Suprapubic skin (tissue), 4 donors: ENCODE measurements around the gene BAHCC1. TPM values are rescaled to one million over a fixed set of nuclear protein-coding genes. Genes with fewer than 3 reads are reported as not detected.

ENCODE experiments used
- DNase-seq, 2 donors: peaks; one replicate each; pipeline ENCODE4 v3.0.0-alpha.2; 2019; ENCODE audit warnings: low spot score in 2 of 2
- H3K27ac ChIP-seq: fragments of 200-600 bp; sonication (generic); one replicate; pipeline ENCODE4 v1.5.1; 2019
- H3K27me3 ChIP-seq: fragments of 200-600 bp; sonication (generic); one replicate; pipeline ENCODE4 v1.5.1; 2019
- H3K36me3 ChIP-seq: fragments of 200-600 bp; sonication (generic); one replicate; pipeline ENCODE4 v1.5.1; 2019
- H3K4me1 ChIP-seq: fragments of 200-600 bp; sonication (generic); one replicate; pipeline ENCODE4 v1.5.1; 2019
- H3K4me3 ChIP-seq: fragments of 200-600 bp; sonication (generic); one replicate; pipeline ENCODE4 v1.5.1; 2019; ENCODE audit warnings: mild to moderate bottlenecking
- H3K9me3 ChIP-seq: fragments of 200-600 bp; sonication (generic); one replicate; pipeline ENCODE4 v1.5.1; 2019
- CTCF ChIP-seq, 2 donors: fragments of 200-600 bp in 1 of 2; fragments of 450-650 bp in 1 of 2; sonication (generic) in 1 of 2; IDR thresholded peaks; one replicate each; pipeline ENCODE4 v1.5.1; 2016 to 2019; ENCODE audit warnings: antibody characterized with exemption in 2 of 2, mild to moderate bottlenecking in 1 of 2, moderate library complexity in 1 of 2
- EP300 ChIP-seq: sonication (generic); formaldehyde crosslinking; IDR thresholded peaks from one replicate; pipeline ENCODE4 v1.6.1; 2017; ENCODE audit warnings: antibody characterized with exemption
- POLR2A ChIP-seq, 2 donors: fragments of 450-650 bp; IDR thresholded peaks; one replicate each; pipeline ENCODE4 v1.6.1; 2017; ENCODE audit warnings: antibody characterized with exemption in 2 of 2, mild to moderate bottlenecking in 2 of 2, moderate library complexity in 2 of 2
- POLR2AphosphoS5 ChIP-seq, 3 donors: sonication (generic); formaldehyde crosslinking; IDR thresholded peaks; one replicate each; pipeline ENCODE4 v1.6.1; 2017; ENCODE audit warnings: antibody characterized with exemption in 3 of 3
- WGBS: methylation state at CpG from one replicate; pipeline ENCODE4 v1.1.5; 2018; 5-methylcytosine and 5-hydroxymethylcytosine counted together
- total RNA-seq, 4 donors: library from RNA; depleted of rRNA; stranded (reverse); fragments of >200 nt; gene quantifications; one replicate each; pipeline ENCODE4 v1.1.0, GENCODE V29; 2016

BAHCC1 gene
- total RNA-seq, 4 donors from 2014 or later: 4.5 to 19.3 (median 12.2) TPM

GRCh38 chr17:81395600-81396277 is 482 bp downstream of the BAHCC1 start:
- H3K36me3 ChIP-seq: no peaks in the 10 kb centered on the region
- TF ChIP-seq POLR2AphosphoS5 (IDR thresholded peaks at IDR 0.05): peak in 1 of 3 donors; percentile 8
- TF ChIP-seq POLR2A (IDR thresholded peaks at IDR 0.05): no peak
- TF ChIP-seq CTCF (IDR thresholded peaks at IDR 0.05): no peak
- no peak for TF ChIP-seq EP300
- DNase-seq: no peak
- H3K4me1 ChIP-seq: peaks cover 56% of the 10 kb centered on the region
- no peaks in the 10 kb centered on the region for H3K27me3 ChIP-seq
- under 1% methylated on average over 27 of the region's 43 CpGs for whole genome bisulfite sequencing
- peak overlapping the region; percentile 96 for H3K27ac ChIP-seq
- peak overlapping the region; percentile 86 for H3K4me3 ChIP-seq
- no peaks in the 10 kb centered on the region for H3K9me3 ChIP-seq

DNA sequence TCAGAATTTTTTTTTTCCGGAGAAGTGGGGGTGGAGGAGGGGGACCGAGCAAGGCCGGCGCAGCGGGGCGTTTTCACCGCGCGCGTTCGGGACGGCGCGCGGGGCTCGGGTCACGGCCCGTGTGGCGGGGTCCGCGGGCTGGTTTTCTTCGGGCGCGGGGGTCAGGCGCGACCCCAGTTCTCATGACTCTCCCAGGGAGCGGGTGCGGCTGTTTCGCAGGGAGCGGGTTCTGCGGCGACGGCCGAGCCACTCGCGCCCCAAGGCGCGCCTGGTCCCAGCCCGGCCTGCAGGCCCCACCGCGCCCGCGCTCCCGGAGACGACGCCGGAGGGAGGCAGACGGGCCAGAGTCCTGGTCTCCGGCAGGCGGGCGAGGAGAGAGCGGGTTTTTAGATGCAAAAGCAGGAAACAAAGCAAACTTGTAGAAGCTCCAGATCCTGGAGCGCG is 1.0 kb downstream of the BAHCC1 start:
- H3K36me3 ChIP-seq: no peaks in the 10 kb centered on the region
- peak overlapping the region; percentile 96 for H3K27ac ChIP-seq
- H3K4me3 ChIP-seq: peak overlapping the region; percentile 86
- TF ChIP-seq CTCF (IDR thresholded peaks at IDR 0.05) (no peak), POLR2AphosphoS5 (IDR thresholded peaks at IDR 0.05) (no peak), POLR2A (IDR thresholded peaks at IDR 0.05) (no peak), EP300 (no peak)
- H3K9me3 ChIP-seq: no peaks in the 10 kb centered on the region
- H3K27me3 ChIP-seq: no peaks in the 10 kb centered on the region
- H3K4me1 ChIP-seq: peaks cover 56% of the 10 kb centered on the region
- under 1% methylated on average over 15 of the region's 54 CpGs for WGBS
- DNase-seq: no peak

DNA sequence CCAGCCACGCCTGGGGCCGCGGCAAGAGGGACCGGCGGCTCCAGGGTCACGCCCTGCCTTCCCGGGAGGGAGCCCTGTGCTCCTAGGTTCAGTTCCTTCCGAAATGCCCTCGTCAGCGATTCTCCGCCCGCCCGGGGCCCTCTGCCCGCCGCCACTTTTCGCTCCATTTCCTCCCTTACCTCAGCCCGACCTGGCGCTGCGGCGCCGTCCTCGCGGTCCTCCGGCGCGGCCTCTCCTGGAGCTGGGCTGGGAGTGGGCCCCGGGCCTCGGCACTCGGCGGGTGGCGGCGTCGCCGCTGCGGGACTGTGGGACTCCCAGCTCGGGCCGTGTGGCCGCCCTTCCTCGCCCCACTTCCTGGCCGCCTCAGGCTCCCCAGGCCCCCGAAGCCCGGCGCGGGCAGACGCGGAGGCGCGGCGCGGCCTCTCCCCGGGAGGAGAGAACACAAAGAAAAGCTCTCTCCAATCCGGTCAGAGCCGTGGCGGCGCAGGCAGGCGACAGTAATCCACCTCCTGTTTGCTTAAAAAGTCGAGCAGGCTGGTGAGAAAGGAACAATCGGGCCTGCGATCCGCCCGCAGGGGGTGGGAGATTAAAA is 1.6 kb downstream of the BAHCC1 start:
- TF ChIP-seq CTCF (IDR thresholded peaks at IDR 0.05) (no peak), POLR2A (IDR thresholded peaks at IDR 0.05) (no peak), EP300 (no peak), POLR2AphosphoS5 (IDR thresholded peaks at IDR 0.05) (no peak)
- Histone ChIP-seq H3K27me3 (no peaks in the 10 kb centered on the region), H3K9me3 (no peaks in the 10 kb centered on the region), H3K36me3 (no peaks in the 10 kb centered on the region), H3K4me3 (peak overlapping the region; percentile 86), H3K27ac (peak overlapping the region; percentile 96), H3K4me1 (peaks cover 56% of the 10 kb centered on the region)
- DNase-seq: no peak
- WGBS: 0% methylated on average over 27 of the region's 61 CpGs

DNA sequence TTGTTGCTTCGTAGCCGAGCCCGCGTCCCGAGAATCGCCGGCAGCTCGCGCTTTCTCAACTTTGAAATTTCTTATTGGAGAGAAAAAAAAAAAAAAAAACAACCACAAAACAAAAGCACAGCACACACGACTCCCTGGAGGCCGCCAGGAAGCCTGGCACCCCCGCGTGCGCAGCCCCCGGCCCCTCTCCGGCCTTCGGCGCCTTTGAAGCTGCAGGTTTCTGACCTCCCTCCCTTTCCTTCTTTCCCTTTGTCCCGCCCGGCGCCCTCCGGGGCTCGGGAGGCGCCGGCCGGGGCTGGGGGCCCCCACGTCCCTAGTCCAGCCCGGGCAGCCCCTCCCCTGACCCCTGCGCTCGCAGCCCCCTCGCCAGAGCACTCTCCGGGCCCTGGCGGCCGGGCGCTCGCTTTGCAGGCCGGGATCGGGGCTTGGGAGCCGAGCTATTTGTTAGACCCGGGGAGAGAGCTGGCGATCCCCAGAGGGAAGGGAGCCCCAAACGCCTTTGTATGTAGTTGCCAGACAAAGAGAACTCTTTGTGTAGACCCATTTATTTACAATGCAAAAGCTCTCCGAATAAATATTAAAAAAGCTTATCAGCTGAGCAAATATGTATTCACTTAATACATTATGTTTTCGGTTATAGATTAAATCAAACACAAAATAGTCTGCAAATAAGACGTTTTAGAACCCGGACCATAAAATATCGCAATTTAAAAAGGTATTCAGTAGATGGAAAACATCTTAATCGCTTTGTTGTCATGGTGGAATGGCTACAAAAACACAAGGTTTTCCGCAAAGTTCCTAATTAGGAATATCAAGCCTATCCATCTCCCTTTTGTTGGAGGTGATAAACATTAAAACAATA is 2.3 kb downstream of the BAHCC1 start:
- 2% methylated on average over 49 of the region's 49 CpGs for WGBS
- H3K27me3 ChIP-seq: no peaks in the 10 kb centered on the region
- peaks cover 56% of the 10 kb centered on the region for H3K4me1 ChIP-seq
- peak overlapping the region; percentile 96 for H3K27ac ChIP-seq
- H3K4me3 ChIP-seq: peak overlapping the region; percentile 86
- no peaks in the 10 kb centered on the region for H3K9me3 ChIP-seq
- H3K36me3 ChIP-seq: no peaks in the 10 kb centered on the region
- TF ChIP-seq POLR2A (IDR thresholded peaks at IDR 0.05) (no peak), CTCF (IDR thresholded peaks at IDR 0.05) (peak in 1 of 2 donors; percentile 23), EP300 (no peak)
- no peak for DNase-seq
